Measurements from ENCODE around the gene ALKBH6. TPM values are rescaled to one million over a fixed set of nuclear protein-coding genes. Genes with fewer than 3 reads are reported as not detected.

The ALKBH6 gene
- total RNA-seq, 1 experiment from 2014 or later = 32.5 TPM

DNA sequence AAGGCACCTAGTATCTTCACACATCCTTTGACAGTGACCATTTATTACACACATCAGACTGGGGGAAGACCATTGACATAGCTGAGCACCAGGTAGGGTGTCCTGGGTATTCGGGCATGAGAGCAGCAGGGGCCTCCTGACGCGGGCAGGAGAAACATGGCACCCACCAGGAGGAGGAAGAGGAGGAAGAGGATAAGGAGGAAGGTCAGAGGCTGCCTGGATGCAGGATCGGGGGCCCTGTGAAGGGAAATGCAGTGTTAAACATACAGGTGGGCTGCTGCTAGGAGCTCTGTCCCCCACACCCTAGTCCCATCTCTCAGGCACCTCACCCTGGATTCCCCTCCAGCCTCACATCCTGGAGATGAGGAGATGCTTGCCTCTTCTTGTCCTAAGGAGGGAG, 10.7 kb downstream of the ALKBH6 start:
- Histone ChIP-seq H3K79me1 (ENCODE audit: insufficient read depth, low read depth, low read length, poor library complexity, severe bottlenecking) (no peaks in the 10 kb centered on the region), H2BK20ac (ENCODE audit: low read depth, low read length, poor library complexity, severe bottlenecking) (no peak overlapping the region), H3K56ac (ENCODE audit: insufficient read length, low read depth, low read length) (no peak overlapping the region), H2BK15ac (ENCODE audit: low read depth, low read length) (no peak overlapping the region), H3K4me1 (ENCODE audit: insufficient read depth, low read length) (no peaks in the 10 kb centered on the region), H4K20me1 (ENCODE audit: control insufficient read depth, insufficient read depth, insufficient read length) (no peaks in the 10 kb centered on the region), H3K4me2 (ENCODE audit: insufficient read depth, insufficient read length, low read length) (no peak overlapping the region), H3K27me3 (ENCODE audit: insufficient read depth, low read length) (no peaks in the 10 kb centered on the region), H2BK5ac (ENCODE audit: insufficient read length, low read length) (no peak overlapping the region), H2AK5ac (ENCODE audit: insufficient read length, low read length) (no peak overlapping the region), H3K79me2 (ENCODE audit: insufficient read depth, low read length) (no peaks in the 10 kb centered on the region), H4K91ac (ENCODE audit: insufficient read length, low read depth, low read length) (no peak overlapping the region), H3K9ac (ENCODE audit: extremely low read depth, insufficient read length, low read length) (no peak overlapping the region), H3T11ph (ENCODE audit: low read length) (no peak overlapping the region), H2BK120ac (ENCODE audit: low read depth, low read length, poor library complexity, severe bottlenecking) (no peak overlapping the region), H3K23ac (ENCODE audit: insufficient read length, low read depth, low read length) (no peak overlapping the region), H3K27ac (ENCODE audit: insufficient read length, low read depth, low read length) (no peak overlapping the region), H3K4ac (ENCODE audit: low read depth, low read length) (no peak overlapping the region), H3K23me2 (ENCODE audit: insufficient read length, low read depth, low read length, poor library complexity, severe bottlenecking) (no peaks in the 10 kb centered on the region), H3K18ac (ENCODE audit: insufficient read length, low read depth, low read length) (no peak overlapping the region), H4K5ac (ENCODE audit: insufficient read length, low read depth, low read length) (no peak overlapping the region), H3K14ac (ENCODE audit: insufficient read depth, low read length) (no peak overlapping the region), H4K8ac (replicated peaks; ENCODE audit: insufficient read length, low read depth, low read length) (no peak overlapping the region), H2AFZ (ENCODE audit: low read length) (no peak overlapping the region), H2BK12ac (ENCODE audit: insufficient read length, low read depth, low read length) (no peak overlapping the region), H3K9me3 (ENCODE audit: control insufficient read depth, low read depth, low read length) (no peaks in the 10 kb centered on the region)
- TF ChIP-seq CTCF (conservative IDR thresholded peaks at IDR 0.05) = no peak
- H3K27ac Mint-ChIP-seq = no peak overlapping the region
- peaks cover 3 to 6% of the 10 kb centered on the region in 2 experiments for H3K4me1 Mint-ChIP-seq
- H3K4me3 Mint-ChIP-seq = no peak overlapping the region
- no peaks in the 10 kb centered on the region for H3K9me3 Mint-ChIP-seq
- DNase-seq = no peak
- H3K27me3 Mint-ChIP-seq (ENCODE audit: low read depth) = no peaks in the 10 kb centered on the region
- H3K36me3 Mint-ChIP-seq (ENCODE audit: insufficient read depth in 1 of 3, low read depth in 3 of 3) = peaks cover 12 to 46% (median 36%) of the 10 kb centered on the region in 3 experiments; a peak in 6 of 7 replicates
- no CpG with 5 or more reads among the region's 4 CpGs for whole genome bisulfite sequencing (ENCODE audit: extremely low coverage, insufficient read length, low lambda C conversion rate)

Data from H9 (cell line).